ENCODE measurements around the gene CFAP299.

- peak; percentile 56 for TF ChIP-seq CTCF (IDR thresholded peaks at IDR 0.05; ENCODE audit: poor library complexity)
- TF ChIP-seq EZH2 (IDR thresholded peaks at IDR 0.05; ENCODE audit: borderline replicate concordance): no peak
Measured at GRCh38 chr4:80361329-80361900, 25.9 kb downstream of the CFAP299 start.
